Body of pancreas (tissue), 4 donors: ENCODE data around the gene IARS2. TPM values are rescaled to one million over a fixed set of nuclear protein-coding genes. Genes with fewer than 3 reads are reported as not detected.
"Not testable (repeated sequence)": the region's sequence is repeated elsewhere in the genome, so short reads cannot be mapped to it uniquely, and the experiment has no call there.

Source experiments
- ATAC-seq: fragments of 150-250 bp; one replicate; pipeline ENCODE4 v1.9.1; 2016
- DNase-seq, 4 donors: peaks; one replicate each; pipeline ENCODE4 v3.0.0-alpha.2; 2019
- H3K27ac ChIP-seq, 4 donors: fragments of 200-600 bp; sonication (generic); 1 replicate in 3 of 4; 2 replicates in 1 of 4; pipeline versions ENCODE4 v1.5.1 to v1.6.1; 2016 to 2019; ENCODE audit warnings: mild to moderate bottlenecking in 1 of 4, mixed read lengths in 1 of 4, moderate library complexity in 1 of 4
- H3K27me3 ChIP-seq, 2 donors: fragments of 200-600 bp; sonication (generic); one replicate each; pipeline ENCODE4 v1.6.0; 2016; ENCODE audit warnings: mild to moderate bottlenecking in 1 of 2
- H3K36me3 ChIP-seq, 2 donors: fragments of 200-600 bp; sonication (generic); replicated peaks in 1 of 2; 2 replicates each; pipeline ENCODE4 v1.5.1; 2016; ENCODE audit warnings: low read depth in 2 of 2; ENCODE audit not compliant: insufficient read depth in 1 of 2
- H3K4me1 ChIP-seq: fragments of 200-600 bp; sonication (generic); one replicate; pipeline ENCODE4 v1.6.0; 2016
- H3K4me3 ChIP-seq, 2 donors: fragments of 200-600 bp; sonication (generic); 1 replicate in 1 of 2; 2 replicates in 1 of 2; pipeline ENCODE4 v1.5.1; 2016 to 2019
- H3K9me3 ChIP-seq, 3 donors: fragments of 200-600 bp; sonication (generic); 1 replicate in 2 of 3; 2 replicates in 1 of 3; pipeline ENCODE4 v1.5.1; 2016
- POLR2A ChIP-seq, 3 donors: fragments of 450-650 bp; IDR thresholded peaks; one replicate each; pipeline ENCODE4 v1.6.1; 2016; ENCODE audit warnings: antibody characterized with exemption in 3 of 3, mild to moderate bottlenecking in 2 of 3
- WGBS, 2 donors: methylation state at CpG; one replicate each; pipeline ENCODE4 v1.1.5; 2017; 5-methylcytosine and 5-hydroxymethylcytosine counted together
- intact Hi-C: fragments of 100-400 bp; cut with DNase I; formaldehyde crosslinking; loops from one replicate; pipeline ENCODE4 v1.15.1; 2023
- total RNA-seq, 2 donors: library from RNA; depleted of rRNA; stranded (reverse); fragments of >200 nt; gene quantifications; one replicate each; pipeline ENCODE4 v1.1.0, GENCODE V29; 2016
- TF ChIP-seq, protein P1 (sequence below), 7 experiments: fragments of 450-650 bp in 4 of 7; fragments of 200-600 bp in 3 of 7; sonication (generic) in 3 of 7; IDR thresholded peaks; one replicate each; pipeline ENCODE4 v1.5.1; 2016 to 2019; ENCODE audit warnings: antibody characterized with exemption in 7 of 7

Gene IARS2
- total RNA-seq, 2 donors from 2014 or later = 32.7 to 40.2 TPM

DNA sequence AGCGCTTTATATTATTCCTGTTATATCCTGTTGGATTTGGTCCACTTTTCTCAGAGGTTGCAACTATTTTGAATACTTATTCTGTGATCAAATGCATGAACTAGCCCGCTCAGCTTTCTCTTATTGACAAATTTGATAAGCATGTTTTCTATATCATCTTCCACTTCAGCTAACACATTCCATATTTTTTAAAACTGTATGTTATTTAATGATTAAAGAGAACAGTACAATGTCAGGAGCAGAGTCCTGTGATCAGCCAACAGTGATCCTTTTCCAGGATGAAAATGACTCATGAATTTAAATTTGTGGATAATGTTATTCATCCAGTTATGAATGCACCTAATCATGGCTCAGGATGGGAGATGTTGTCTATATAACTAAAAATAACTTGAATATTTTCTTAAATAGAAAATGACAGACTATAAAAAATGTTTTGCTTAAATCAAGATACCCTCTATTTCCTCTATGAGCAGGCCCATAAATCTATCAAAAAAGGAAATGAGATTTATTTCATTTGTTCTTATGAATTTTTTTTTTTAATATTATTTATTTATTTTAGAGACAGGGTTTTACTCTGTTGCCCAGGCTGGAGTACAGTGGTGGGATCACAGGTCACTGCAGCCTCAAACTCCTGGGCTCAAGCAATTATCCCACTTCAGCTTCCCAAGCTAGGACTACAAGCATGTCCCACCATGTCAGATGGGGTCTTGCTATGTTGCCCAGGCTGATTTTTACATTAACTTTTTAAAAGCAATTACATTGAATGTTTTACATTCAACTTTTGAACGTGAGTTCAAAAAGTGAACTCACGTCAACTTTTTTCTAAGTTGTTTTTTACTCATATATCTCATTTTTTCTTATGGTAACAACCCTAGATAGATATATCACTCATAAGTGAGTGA lies 16.8 kb upstream of the IARS2 start:
- TF ChIP-seq POLR2A (IDR thresholded peaks at IDR 0.05) = no peak
- TF ChIP-seq, protein P1, sequence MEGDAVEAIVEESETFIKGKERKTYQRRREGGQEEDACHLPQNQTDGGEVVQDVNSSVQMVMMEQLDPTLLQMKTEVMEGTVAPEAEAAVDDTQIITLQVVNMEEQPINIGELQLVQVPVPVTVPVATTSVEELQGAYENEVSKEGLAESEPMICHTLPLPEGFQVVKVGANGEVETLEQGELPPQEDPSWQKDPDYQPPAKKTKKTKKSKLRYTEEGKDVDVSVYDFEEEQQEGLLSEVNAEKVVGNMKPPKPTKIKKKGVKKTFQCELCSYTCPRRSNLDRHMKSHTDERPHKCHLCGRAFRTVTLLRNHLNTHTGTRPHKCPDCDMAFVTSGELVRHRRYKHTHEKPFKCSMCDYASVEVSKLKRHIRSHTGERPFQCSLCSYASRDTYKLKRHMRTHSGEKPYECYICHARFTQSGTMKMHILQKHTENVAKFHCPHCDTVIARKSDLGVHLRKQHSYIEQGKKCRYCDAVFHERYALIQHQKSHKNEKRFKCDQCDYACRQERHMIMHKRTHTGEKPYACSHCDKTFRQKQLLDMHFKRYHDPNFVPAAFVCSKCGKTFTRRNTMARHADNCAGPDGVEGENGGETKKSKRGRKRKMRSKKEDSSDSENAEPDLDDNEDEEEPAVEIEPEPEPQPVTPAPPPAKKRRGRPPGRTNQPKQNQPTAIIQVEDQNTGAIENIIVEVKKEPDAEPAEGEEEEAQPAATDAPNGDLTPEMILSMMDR (IDR thresholded peaks at IDR 0.05) = no peak
- no peak overlapping the region for H3K27ac ChIP-seq
- WGBS, 2 donors = 87 to 93% methylated on average over 4 of the region's 4 CpGs
- H3K36me3 ChIP-seq = peaks cover 0 to 3% of the 10 kb centered on the region in 2 donors
- DNase-seq = no peak
- no peak for ATAC-seq
- H3K9me3 ChIP-seq = no peaks in the 10 kb centered on the region
- no peaks in the 10 kb centered on the region for H3K27me3 ChIP-seq
- intact Hi-C loops = no loop called here
- no peaks in the 10 kb centered on the region for H3K4me1 ChIP-seq
- H3K4me3 ChIP-seq = no peak overlapping the region

DNA sequence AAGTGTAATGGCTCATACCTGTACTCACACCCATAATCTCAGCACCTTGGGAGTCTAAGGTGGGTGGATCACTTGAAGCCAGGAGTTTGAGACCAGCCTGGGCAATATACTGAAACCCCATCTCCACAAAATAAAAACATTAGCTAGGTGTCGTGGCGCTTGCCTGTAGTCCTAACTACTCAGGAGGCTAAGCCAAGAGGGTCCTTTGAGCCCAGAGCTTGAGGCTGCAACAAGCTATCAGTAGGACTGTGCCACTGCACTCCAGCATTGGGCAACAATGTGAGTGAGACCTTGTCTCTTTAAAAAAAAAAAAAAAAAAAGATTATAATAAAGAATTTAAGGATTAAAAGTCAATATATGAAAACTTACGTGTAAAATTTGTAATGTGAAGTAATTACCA lies 16.0 kb upstream of the IARS2 start:
- no peaks in the 10 kb centered on the region for H3K4me1 ChIP-seq
- H3K27me3 ChIP-seq = no peaks in the 10 kb centered on the region
- no peak overlapping the region for H3K27ac ChIP-seq
- no peak for ATAC-seq
- H3K36me3 ChIP-seq = peaks cover 0 to 3% of the 10 kb centered on the region in 2 donors
- DNase-seq = no peak
- intact Hi-C loops = no loop called here
- no peaks in the 10 kb centered on the region for H3K9me3 ChIP-seq
- H3K4me3 ChIP-seq = no peak overlapping the region
- TF ChIP-seq, protein P1 (IDR thresholded peaks at IDR 0.05) = no peak
- WGBS, 2 donors = 95 to 100% methylated on average over 3 of the region's 3 CpGs

DNA sequence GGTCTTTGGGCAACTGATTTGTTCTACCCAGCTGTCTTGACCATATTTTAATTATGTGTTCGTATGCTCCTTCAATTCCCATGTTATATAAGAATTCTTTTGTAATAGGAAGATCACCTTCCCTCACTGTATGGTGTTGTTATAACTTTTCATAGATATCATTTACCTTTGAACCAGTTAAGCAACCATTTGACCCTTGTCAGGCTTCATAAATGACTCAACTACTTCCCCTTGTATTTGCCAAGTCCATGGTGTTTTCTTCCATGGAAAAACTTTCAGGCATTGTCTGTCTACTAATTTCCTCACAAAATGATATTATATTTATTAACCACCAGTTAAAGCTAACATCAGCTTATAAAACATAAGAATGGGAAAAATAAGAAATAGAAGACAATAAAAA lies 9.5 kb upstream of the IARS2 start:
- DNase-seq = no peak
- WGBS, 2 donors = 91 to 100% methylated on average over 1 of the region's 1 CpG
- ATAC-seq = no peak

DNA sequence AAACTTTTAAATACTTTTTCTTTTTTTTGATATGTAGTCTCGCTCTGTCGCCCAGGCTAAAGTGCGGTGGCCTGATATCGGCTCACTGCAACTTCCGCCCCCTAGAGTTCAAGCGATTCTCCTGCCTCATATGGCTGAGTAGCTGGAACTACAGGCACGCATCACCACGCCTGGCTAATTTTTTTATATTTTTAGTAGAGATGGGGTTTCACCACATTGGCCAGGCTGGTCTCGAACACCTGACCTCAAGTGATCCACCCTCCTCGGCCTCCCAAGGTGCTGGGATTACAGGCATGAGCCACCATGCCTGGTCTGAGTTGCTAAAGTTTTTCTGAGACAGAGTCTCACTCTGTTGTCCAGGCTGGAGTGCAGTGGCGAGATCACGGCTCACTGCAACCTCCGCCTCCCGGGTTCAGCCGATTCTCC lies 7.7 kb upstream of the IARS2 start:
- ATAC-seq, H3K36me3 ChIP-seq, DNase-seq, H3K9me3 ChIP-seq, intact Hi-C loops, H3K4me3 ChIP-seq, H3K27ac ChIP-seq, H3K27me3 ChIP-seq: not testable (repeated sequence)
- WGBS, 2 donors = 90 to 91% methylated on average over 11 to 15 of the region's 15 CpGs
- peaks cover 18% of the 10 kb centered on the region for H3K4me1 ChIP-seq

More for the DNA sequence above, 9.5 kb upstream of the IARS2 start:
- peaks cover 0 to 5% of the 10 kb centered on the region in 2 donors for H3K36me3 ChIP-seq
- no peaks in the 10 kb centered on the region for H3K27me3 ChIP-seq
- H3K4me3 ChIP-seq = no peak overlapping the region
- peaks cover 14% of the 10 kb centered on the region for H3K4me1 ChIP-seq
- no peak overlapping the region for H3K27ac ChIP-seq
- intact Hi-C loops = no loop called here
- no peaks in the 10 kb centered on the region for H3K9me3 ChIP-seq
- no peak for TF ChIP-seq POLR2A (IDR thresholded peaks at IDR 0.05)
- TF ChIP-seq, protein P1 (IDR thresholded peaks at IDR 0.05) = no peak

DNA sequence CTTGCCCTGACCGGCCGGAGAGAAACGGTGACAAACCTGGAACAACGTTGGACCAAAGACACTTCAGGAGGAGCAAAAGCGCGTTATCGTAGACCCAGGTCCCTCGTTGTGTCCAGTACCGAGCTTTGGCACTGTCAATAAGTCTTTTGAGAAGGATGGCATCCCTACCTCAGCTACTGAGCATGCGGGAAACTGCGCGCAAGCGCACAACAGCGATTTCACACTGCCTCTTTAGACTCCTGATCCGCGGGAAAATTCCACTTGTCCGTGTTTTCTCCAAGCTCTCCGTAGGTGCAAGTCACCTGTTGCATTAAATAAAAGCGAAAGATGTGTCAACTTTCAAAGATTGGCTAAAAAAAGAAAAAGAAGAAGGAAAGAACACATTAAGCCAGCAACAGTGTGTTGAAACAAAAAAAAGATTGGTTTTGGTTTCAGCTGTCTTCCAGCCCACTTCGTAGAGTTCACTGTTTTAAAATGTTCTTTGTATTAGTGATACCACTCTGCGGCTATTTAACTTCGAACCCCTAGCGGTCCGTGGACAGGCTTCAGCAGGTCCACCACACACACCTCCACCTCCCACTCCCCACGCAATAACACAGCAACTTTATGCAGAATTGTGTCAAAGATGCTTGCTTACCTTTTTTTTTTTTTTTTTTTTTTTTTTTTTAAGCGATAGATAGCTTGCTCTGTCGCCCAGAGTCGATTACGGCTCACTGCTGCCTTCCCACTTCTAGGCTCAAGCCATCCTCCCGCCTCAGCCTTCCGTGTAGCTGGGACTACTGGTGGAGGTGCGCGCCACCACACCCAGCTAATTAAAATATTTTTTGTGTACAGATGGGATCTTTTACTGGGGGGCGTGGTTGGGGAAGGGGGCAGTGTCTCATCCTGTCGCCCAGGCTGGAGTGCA lies 4.0 kb upstream of the IARS2 start, which contains the start of gene BPNT1:
BPNT1 (minus strand) TSS at position 139 of the 907 bp plus-strand sequence. CDS start 9,942 bp downstream, outside the sequence.
- 3% methylated on average over 35 of the region's 35 CpGs for WGBS, 2 donors
- TF ChIP-seq, protein P1 (IDR thresholded peaks at IDR 0.05) = peak in 2 of 7 experiments; percentile 24 to 35
- TF ChIP-seq POLR2A (IDR thresholded peaks at IDR 0.05) = peak in 2 of 3 donors; percentile 47 to 53
- H3K4me1 ChIP-seq = peaks cover 26% of the 10 kb centered on the region
- peak; percentile 79 for ATAC-seq
- intact Hi-C loops = no loop called here
- H3K27me3 ChIP-seq = no peaks in the 10 kb centered on the region
- H3K9me3 ChIP-seq = no peaks in the 10 kb centered on the region
- peak within 1 kb of the TSS in 3 of 4 donors; percentile 46 to 83 (median 50) for H3K27ac ChIP-seq
- DNase-seq = peak; percentile 97 to 99 (median 98)
- H3K4me3 ChIP-seq = peak within 1 kb of the TSS; percentile 4 to 75
- no peaks in the 10 kb centered on the region for H3K36me3 ChIP-seq
